Mammary epithelial cell (primary cell): Measurements from ENCODE around the gene ANXA9.

ENCODE experiments used
- EZH2 ChIP-seq: IDR thresholded peaks from 2 replicates; pipeline ENCODE4 v1.6.1; 2012; ENCODE audit warnings: low read length, inconsistent platforms, borderline replicate concordance
- TF ChIP-seq, protein P1 (sequence below), 2 donors: IDR thresholded peaks in 1 of 2; conservative IDR thresholded peaks in 1 of 2; 2 replicates each; pipeline ENCODE4 v1.5.1; 2011 to 2012; ENCODE audit warnings: inconsistent platforms in 2 of 2, low read length in 2 of 2, mild to moderate bottlenecking in 2 of 2, control low read depth in 1 of 2, low read depth in 1 of 2; ENCODE audit not compliant: insufficient read depth in 1 of 2; ENCODE audit errors: extremely low read depth in 1 of 2

DNA sequence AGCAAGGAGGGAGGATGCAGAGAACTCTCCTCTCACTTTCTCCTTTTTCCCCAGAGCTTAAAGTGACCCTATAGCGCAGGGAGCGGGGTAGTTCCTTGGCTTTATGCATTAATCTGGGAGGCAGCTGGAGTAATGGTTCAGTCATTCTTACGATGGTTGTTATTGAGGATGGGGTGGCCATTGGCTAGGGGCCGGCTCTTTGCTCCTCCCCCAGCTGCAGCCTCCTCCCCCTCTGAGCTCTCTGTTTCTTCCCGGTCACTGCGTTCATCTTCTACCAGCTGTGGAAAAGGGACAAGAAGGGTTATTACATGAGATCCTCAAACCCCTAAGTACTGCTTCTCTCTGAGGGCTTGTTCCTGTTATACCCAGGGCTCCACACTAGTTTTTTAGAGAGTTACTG is 16.1 kb upstream of the ANXA9 start:
- TF ChIP-seq, protein P1, sequence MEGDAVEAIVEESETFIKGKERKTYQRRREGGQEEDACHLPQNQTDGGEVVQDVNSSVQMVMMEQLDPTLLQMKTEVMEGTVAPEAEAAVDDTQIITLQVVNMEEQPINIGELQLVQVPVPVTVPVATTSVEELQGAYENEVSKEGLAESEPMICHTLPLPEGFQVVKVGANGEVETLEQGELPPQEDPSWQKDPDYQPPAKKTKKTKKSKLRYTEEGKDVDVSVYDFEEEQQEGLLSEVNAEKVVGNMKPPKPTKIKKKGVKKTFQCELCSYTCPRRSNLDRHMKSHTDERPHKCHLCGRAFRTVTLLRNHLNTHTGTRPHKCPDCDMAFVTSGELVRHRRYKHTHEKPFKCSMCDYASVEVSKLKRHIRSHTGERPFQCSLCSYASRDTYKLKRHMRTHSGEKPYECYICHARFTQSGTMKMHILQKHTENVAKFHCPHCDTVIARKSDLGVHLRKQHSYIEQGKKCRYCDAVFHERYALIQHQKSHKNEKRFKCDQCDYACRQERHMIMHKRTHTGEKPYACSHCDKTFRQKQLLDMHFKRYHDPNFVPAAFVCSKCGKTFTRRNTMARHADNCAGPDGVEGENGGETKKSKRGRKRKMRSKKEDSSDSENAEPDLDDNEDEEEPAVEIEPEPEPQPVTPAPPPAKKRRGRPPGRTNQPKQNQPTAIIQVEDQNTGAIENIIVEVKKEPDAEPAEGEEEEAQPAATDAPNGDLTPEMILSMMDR (conservative IDR thresholded peaks at IDR 0.05 in 1 of 2, IDR thresholded peaks at IDR 0.05 in 1 of 2; ENCODE audit: extremely low read depth in 1 of 2, insufficient read depth in 1 of 2, low read depth in 1 of 2, low read length in 2 of 2), result no peak
- TF ChIP-seq EZH2, result no peak
